ENCODE data around the gene PRKD1.

PRKD1 gene

GRCh38 chr14:29836395-29836794 lies 91.3 kb downstream of the PRKD1 start:
- CTCF ChIA-PET: no interaction called here

GRCh38 chr14:29832042-29832441 lies 95.6 kb downstream of the PRKD1 start:
- TF ChIP-seq FOXA1 (IDR thresholded peaks at IDR 0.05): no peak
- no peak for TF ChIP-seq HDGF (IDR thresholded peaks at IDR 0.05; ENCODE audit: borderline replicate concordance)
- no peak for TF ChIP-seq CTBP1 (IDR thresholded peaks at IDR 0.05; ENCODE audit: borderline replicate concordance)
- no peak for TF ChIP-seq FOXK2 (IDR thresholded peaks at IDR 0.05)
- no peak for TF ChIP-seq TARDBP (IDR thresholded peaks at IDR 0.05)
- TF ChIP-seq NFRKB (IDR thresholded peaks at IDR 0.05): no peak
- TF ChIP-seq ARNT (IDR thresholded peaks at IDR 0.05): no peak
- TF ChIP-seq BHLHE40 (IDR thresholded peaks at IDR 0.05; ENCODE audit: borderline replicate concordance): no peak
- no peak for TF ChIP-seq SUZ12 (IDR thresholded peaks at IDR 0.05)
- no peak for TF ChIP-seq SP1 (IDR thresholded peaks at IDR 0.05)
- TF ChIP-seq L3MBTL2 (conservative IDR thresholded peaks at IDR 0.05): no peak
- no peak for TF ChIP-seq LEF1 (IDR thresholded peaks at IDR 0.05; ENCODE audit: borderline replicate concordance)
- no peak for TF ChIP-seq FOXM1 (IDR thresholded peaks at IDR 0.05; ENCODE audit: borderline replicate concordance)
- TF ChIP-seq PKNOX1 (IDR thresholded peaks at IDR 0.05): no peak
- no peak for TF ChIP-seq ZNF384 (IDR thresholded peaks at IDR 0.05)
- ChIA-PET POLR2A (no interaction called here), CTCF (no interaction called here)
- DNase-seq (ENCODE audit: extremely low spot score): no peak

More at GRCh38 chr14:29836395-29836794, 91.3 kb downstream of the PRKD1 start:
- TF ChIP-seq FOXK2 (IDR thresholded peaks at IDR 0.05): no peak
- no peak for TF ChIP-seq FOXA1 (IDR thresholded peaks at IDR 0.05)
- TF ChIP-seq CTBP1 (IDR thresholded peaks at IDR 0.05; ENCODE audit: borderline replicate concordance): no peak
- no peak for TF ChIP-seq ZNF384 (IDR thresholded peaks at IDR 0.05)
- TF ChIP-seq LEF1 (IDR thresholded peaks at IDR 0.05; ENCODE audit: borderline replicate concordance): no peak
- POLR2A ChIA-PET: no interaction called here
- no peak for DNase-seq (ENCODE audit: extremely low spot score)

GRCh38 chr14:29829851-29830250 lies 97.8 kb downstream of the PRKD1 start:
- CTCF ChIA-PET: no interaction called here
- DNase-seq (ENCODE audit: extremely low spot score): no peak
- no peak for TF ChIP-seq ELF4 (IDR thresholded peaks at IDR 0.05)
- TF ChIP-seq ARNT (IDR thresholded peaks at IDR 0.05): no peak
- no peak for TF ChIP-seq SP1 (IDR thresholded peaks at IDR 0.05)
- no peak for TF ChIP-seq LEF1 (IDR thresholded peaks at IDR 0.05; ENCODE audit: borderline replicate concordance)
- TF ChIP-seq L3MBTL2 (conservative IDR thresholded peaks at IDR 0.05): no peak
- no peak for TF ChIP-seq SUZ12 (IDR thresholded peaks at IDR 0.05)
- TF ChIP-seq NFRKB (IDR thresholded peaks at IDR 0.05): no peak
- TF ChIP-seq PKNOX1 (IDR thresholded peaks at IDR 0.05): no peak
- POLR2A ChIA-PET: no interaction called here

- CTCF ChIA-PET: no interaction called here
- no peak for DNase-seq (ENCODE audit: extremely low spot score)
- TF ChIP-seq TARDBP (IDR thresholded peaks at IDR 0.05) (no peak), HDGF (IDR thresholded peaks at IDR 0.05; ENCODE audit: borderline replicate concordance) (no peak), FOXK2 (IDR thresholded peaks at IDR 0.05) (no peak), FOXA1 (IDR thresholded peaks at IDR 0.05) (no peak), ZNF384 (IDR thresholded peaks at IDR 0.05) (no peak), LEF1 (IDR thresholded peaks at IDR 0.05; ENCODE audit: borderline replicate concordance) (no peak), PKNOX1 (IDR thresholded peaks at IDR 0.05) (no peak), NFRKB (IDR thresholded peaks at IDR 0.05) (no peak)
- POLR2A ChIA-PET: no interaction called here
Observed at GRCh38 chr14:29823816-29824215, 103.8 kb downstream of the PRKD1 start.

GRCh38 chr14:29822430-29822709 lies 105.3 kb downstream of the PRKD1 start:
- CTCF ChIA-PET: interaction anchor here (0.5 kb wide), 1 partner anchor 100 kb away, joined by 4 read pairs; no protein-coding TSS in a partner anchor
- POLR2A ChIA-PET: interaction anchor here (0.7 kb wide), 1 partner anchor 67 kb away, joined by 3 read pairs; no protein-coding TSS in a partner anchor
- DNase-seq (ENCODE audit: extremely low spot score): no peak
- TF ChIP-seq ZNF384 (IDR thresholded peaks at IDR 0.05): no peak

- CTCF ChIA-PET: no interaction called here
- DNase-seq (ENCODE audit: extremely low spot score): no peak
- POLR2A ChIA-PET: interaction anchor here (0.7 kb wide), 1 partner anchor 67 kb away, joined by 3 read pairs; no protein-coding TSS in a partner anchor
- no peak for TF ChIP-seq HDGF (IDR thresholded peaks at IDR 0.05; ENCODE audit: borderline replicate concordance)
Observed at GRCh38 chr14:29821661-29822429, 105.8 kb downstream of the PRKD1 start.

- CTCF ChIA-PET: interaction anchor here (0.6 kb wide), 1 partner anchor 186 kb away, joined by 3 read pairs; no protein-coding TSS in a partner anchor
- DNase-seq (ENCODE audit: extremely low spot score): no peak
- POLR2A ChIA-PET: no interaction called here
- TF ChIP-seq ZNF384 (IDR thresholded peaks at IDR 0.05): no peak
- no peak for TF ChIP-seq LEF1 (IDR thresholded peaks at IDR 0.05; ENCODE audit: borderline replicate concordance)
- TF ChIP-seq HDGF (IDR thresholded peaks at IDR 0.05; ENCODE audit: borderline replicate concordance): no peak
- TF ChIP-seq ARNT (IDR thresholded peaks at IDR 0.05): no peak
- TF ChIP-seq SUZ12 (IDR thresholded peaks at IDR 0.05): no peak
- TF ChIP-seq PKNOX1 (IDR thresholded peaks at IDR 0.05): no peak
- no peak for TF ChIP-seq CTBP1 (IDR thresholded peaks at IDR 0.05; ENCODE audit: borderline replicate concordance)
- no peak for TF ChIP-seq FOXA1 (IDR thresholded peaks at IDR 0.05)
- TF ChIP-seq L3MBTL2 (conservative IDR thresholded peaks at IDR 0.05): no peak
- TF ChIP-seq FOXK2 (IDR thresholded peaks at IDR 0.05): no peak
- no peak for TF ChIP-seq BHLHE40 (IDR thresholded peaks at IDR 0.05; ENCODE audit: borderline replicate concordance)
- TF ChIP-seq SP1 (IDR thresholded peaks at IDR 0.05): no peak
- no peak for TF ChIP-seq ELF4 (IDR thresholded peaks at IDR 0.05)
- TF ChIP-seq FOXM1 (IDR thresholded peaks at IDR 0.05; ENCODE audit: borderline replicate concordance): no peak
- no peak for TF ChIP-seq NFRKB (IDR thresholded peaks at IDR 0.05)
- TF ChIP-seq TARDBP (IDR thresholded peaks at IDR 0.05): no peak
Observed at GRCh38 chr14:29821242-29821641, 106.4 kb downstream of the PRKD1 start.

All from HEK293T (cell line).